ENCODE results near the gene SOCS2.

- TF ChIP-seq CTCF (IDR thresholded peaks at IDR 0.05): no peak
- TF ChIP-seq POLR2A (IDR thresholded peaks at IDR 0.05): no peak
Measured at GRCh38 chr12:93585247-93585646, 12.8 kb downstream of the SOCS2 start.
